NB4 (cell line): ENCODE data around the gene DPF3.

Source experiments
- CTCF ChIP-seq: IDR thresholded peaks from one replicate; pipeline ENCODE4 v1.5.1; 2012; ENCODE audit warnings: low read depth, low read length
- MYC ChIP-seq: IDR thresholded peaks from 2 replicates; pipeline ENCODE4 v1.6.1; 2011; ENCODE audit warnings: low read depth, low read length
- POLR2A ChIP-seq: IDR thresholded peaks from 2 replicates; pipeline ENCODE4 v1.6.1; 2011; ENCODE audit warnings: mild to moderate bottlenecking; ENCODE audit not compliant: insufficient read length; ENCODE audit errors: extremely low read depth

DNA sequence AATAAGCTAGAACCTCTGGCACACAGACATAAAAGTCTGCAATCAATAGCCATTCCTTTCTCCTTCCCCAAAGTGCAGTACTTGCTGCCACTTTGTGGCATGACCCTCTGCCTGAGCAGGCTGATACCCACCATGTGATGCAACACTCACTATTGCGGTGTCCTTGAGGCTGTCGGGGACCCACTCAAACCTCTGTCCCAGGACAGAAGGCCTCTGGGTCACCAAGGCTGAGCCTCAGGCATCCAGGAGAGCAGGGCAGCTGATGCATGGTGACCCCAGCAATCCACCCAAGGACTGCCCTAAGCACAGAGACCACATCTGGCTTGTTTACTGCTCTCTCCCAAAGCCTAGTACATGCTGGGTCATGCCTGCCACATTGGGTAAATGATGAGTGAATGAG, 114.2 kb downstream of the DPF3 start:
- no peak for TF ChIP-seq CTCF
- no peak for TF ChIP-seq MYC
- TF ChIP-seq POLR2A: no peak
